ENCODE results near the gene AFG1L.

GRCh38 chr6:108434222-108434621, 139.4 kb downstream of the AFG1L start:
- no peak for TF ChIP-seq CTCF (IDR thresholded peaks at IDR 0.05; ENCODE audit: low read depth, low read length)
- no peak for TF ChIP-seq EZH2phosphoT487 (IDR thresholded peaks at IDR 0.05; ENCODE audit: low read depth)

All from OCI-LY3 (cell line).